Loucy (cell line): ENCODE data around the gene STX7.

Source experiments
- H2AFZ ChIP-seq: fragments of 200-600 bp; sonication (generic); 2 replicates; pipeline ENCODE4 v1.6.0; 2016; ENCODE audit warnings: antibody characterized with exemption, mild to moderate bottlenecking, low read length, moderate library complexity
- H3F3A ChIP-seq: fragments of 200-600 bp; 2 replicates; pipeline ENCODE4 v1.6.0; 2016; ENCODE audit warnings: antibody characterized with exemption, low read depth, mild to moderate bottlenecking
- H3K27me3 ChIP-seq: fragments of 200-600 bp; sonication (generic); 2 replicates; pipeline ENCODE4 v1.6.1; 2014; ENCODE audit warnings: low read length, mild to moderate bottlenecking; ENCODE audit not compliant: insufficient read depth, poor library complexity, severe bottlenecking
- H3K36me3 ChIP-seq: fragments of 200-600 bp; sonication (generic); 2 replicates; pipeline ENCODE4 v1.6.1; 2016; ENCODE audit warnings: low read length; ENCODE audit not compliant: insufficient read depth
- H3K4me1 ChIP-seq: fragments of 200-600 bp; sonication (generic); 2 replicates; pipeline ENCODE4 v1.5.1; 2014; ENCODE audit warnings: low read length, mild to moderate bottlenecking; ENCODE audit not compliant: insufficient read depth, poor library complexity, severe bottlenecking
- H3K4me2 ChIP-seq: fragments of 200-600 bp; sonication (generic); 2 replicates; pipeline ENCODE4 v1.6.0; 2014; ENCODE audit warnings: antibody characterized with exemption, low read length, low read depth, mild to moderate bottlenecking; ENCODE audit not compliant: poor library complexity, severe bottlenecking
- H3K4me3 ChIP-seq: fragments of 200-600 bp; sonication (generic); 2 replicates; pipeline ENCODE4 v1.5.1; 2014; ENCODE audit warnings: low read length, mild to moderate bottlenecking, mixed read lengths; ENCODE audit not compliant: poor library complexity, severe bottlenecking
- H3K79me2 ChIP-seq: fragments of 200-600 bp; sonication (generic); 2 replicates; pipeline ENCODE4 v1.6.1; 2014; ENCODE audit warnings: low read length; ENCODE audit not compliant: insufficient read depth
- H3K9ac ChIP-seq: fragments of 200-600 bp; sonication (generic); 2 replicates; pipeline ENCODE4 v1.6.0; 2014; ENCODE audit warnings: mild to moderate bottlenecking, low read depth, low read length, moderate library complexity; ENCODE audit not compliant: poor library complexity, severe bottlenecking
- H3K9me2 ChIP-seq: fragments of 200-600 bp; sonication (generic); replicated peaks from 2 replicates; pipeline ENCODE4 v1.6.1; 2016; ENCODE audit warnings: low read depth, low read length, mixed read lengths
- H3K9me3 ChIP-seq: fragments of 200-600 bp; sonication (generic); 2 replicates; pipeline ENCODE4 v1.6.1; 2014; ENCODE audit warnings: mild to moderate bottlenecking, antibody characterized with exemption, low read length, low read depth; ENCODE audit not compliant: insufficient read depth
- H4K20me1 ChIP-seq: fragments of 200-600 bp; sonication (generic); 2 replicates; pipeline ENCODE4 v1.6.0; 2014; ENCODE audit warnings: antibody characterized with exemption, low read length, mild to moderate bottlenecking; ENCODE audit not compliant: insufficient read depth, poor library complexity, severe bottlenecking
- CTCF ChIP-seq: fragments of 200-600 bp; sonication (generic); conservative IDR thresholded peaks from 2 replicates; pipeline ENCODE4 v1.5.1; 2014; ENCODE audit warnings: mild to moderate bottlenecking, antibody characterized with exemption, low read length
- EZH2phosphoT487 ChIP-seq: fragments of 200-600 bp; IDR thresholded peaks from 2 replicates; pipeline ENCODE4 v1.6.1; 2018; ENCODE audit warnings: antibody characterized with exemption, mild to moderate bottlenecking, moderate library complexity, borderline replicate concordance

Gene STX7

GRCh38 chr6:132404736-132405135 lies 108.2 kb downstream of the STX7 start:
- Histone ChIP-seq H2AFZ (no peak overlapping the region), H3K27me3 (peaks cover 4% of the 10 kb centered on the region), H3K4me2 (no peak overlapping the region), H3K9me2 (no peaks in the 10 kb centered on the region), H3K79me2 (no peaks in the 10 kb centered on the region), H3K4me3 (no peak overlapping the region), H3K9ac (no peak overlapping the region), H3K36me3 (no peaks in the 10 kb centered on the region), H4K20me1 (no peaks in the 10 kb centered on the region), H3F3A (no peaks in the 10 kb centered on the region), H3K9me3 (no peaks in the 10 kb centered on the region), H3K4me1 (no peaks in the 10 kb centered on the region)
- TF ChIP-seq CTCF (no peak), EZH2phosphoT487 (no peak)

GRCh38 chr6:132404330-132404729 lies 108.6 kb downstream of the STX7 start:
- Histone ChIP-seq H3K79me2 (no peaks in the 10 kb centered on the region), H3K36me3 (no peaks in the 10 kb centered on the region), H3K4me1 (no peaks in the 10 kb centered on the region), H3K4me2 (no peak overlapping the region), H2AFZ (no peak overlapping the region), H3K9me3 (no peaks in the 10 kb centered on the region), H3K4me3 (no peak overlapping the region), H3F3A (no peaks in the 10 kb centered on the region), H4K20me1 (no peaks in the 10 kb centered on the region), H3K9me2 (no peaks in the 10 kb centered on the region), H3K9ac (no peak overlapping the region), H3K27me3 (peaks cover 4% of the 10 kb centered on the region)
- no peak for TF ChIP-seq EZH2phosphoT487
- no peak for TF ChIP-seq CTCF

GRCh38 chr6:132401618-132402285 lies 111.2 kb downstream of the STX7 start:
- Histone ChIP-seq H3K9ac (no peak overlapping the region), H3K9me2 (no peaks in the 10 kb centered on the region), H3K4me1 (no peaks in the 10 kb centered on the region), H3K27me3 (no peaks in the 10 kb centered on the region), H2AFZ (no peak overlapping the region), H4K20me1 (no peaks in the 10 kb centered on the region), H3K79me2 (no peaks in the 10 kb centered on the region), H3K4me2 (no peak overlapping the region), H3F3A (no peaks in the 10 kb centered on the region), H3K36me3 (no peaks in the 10 kb centered on the region), H3K4me3 (no peak overlapping the region), H3K9me3 (no peaks in the 10 kb centered on the region)
- TF ChIP-seq EZH2phosphoT487 (no peak), CTCF (no peak)
